ENCODE measurements around the gene ZNF689. TPM values are rescaled to one million over a fixed set of nuclear protein-coding genes. Genes with fewer than 3 reads are reported as not detected.

Gene ZNF689
- total and polyA plus RNA-seq, 2 of the 13 experiments (the other 11 are each of a cell fraction or from before 2014, with no cell fraction given) = 9.7 to 19.5 TPM

GRCh38 chr16:30615358-30616091 lies 5.3 kb upstream of the ZNF689 start (continued):
- peak; percentile 42; the same call in 1 of the 2 replicates for TF ChIP-seq SP4 (CRISPR knock-in tag; IDR thresholded peaks at IDR 0.05)
- peak; percentile 47 for TF ChIP-seq GABPB1 (CRISPR knock-in tag; IDR thresholded peaks at IDR 0.05)
- peak; percentile 31; the same call in 1 of the 2 replicates for TF ChIP-seq SKIL (CRISPR knock-in tag; IDR thresholded peaks at IDR 0.05; ENCODE audit: borderline replicate concordance)
- peak; percentile 78 to 91 for TF ChIP-seq HMGXB4 (CRISPR knock-in tag; IDR thresholded peaks at IDR 0.05; ENCODE audit: borderline replicate concordance in 1 of 2, low read depth in 1 of 2)
- 0 out of 2 replicates have a peak, but pooled peaks have one; percentile 51 for TF ChIP-seq SNAPC2 (CRISPR knock-in tag; IDR thresholded peaks at IDR 0.05)
- TF ChIP-seq ZFP91 (CRISPR knock-in tag; IDR thresholded peaks at IDR 0.05; ENCODE audit: borderline replicate concordance) = peak; percentile 75
- TF ChIP-seq MAZ (IDR thresholded peaks at IDR 0.05; ENCODE audit: borderline replicate concordance, low read depth, low read length) = no peak
- TF ChIP-seq MAZ (CRISPR knock-in tag; IDR thresholded peaks at IDR 0.05; ENCODE audit: low read depth) = 0 out of 2 replicates have a peak, but pooled peaks have one; percentile 28
- no peak for TF ChIP-seq RFX5 (IDR thresholded peaks at IDR 0.05; ENCODE audit: low read depth, low read length)
- peak; percentile 64 for TF ChIP-seq KDM2A (CRISPR knock-in tag; IDR thresholded peaks at IDR 0.05; ENCODE audit: borderline replicate concordance, low read depth)
- peak; percentile 71; the same call in 1 of the 2 replicates for TF ChIP-seq SPEN (CRISPR knock-in tag; IDR thresholded peaks at IDR 0.05; ENCODE audit: low read depth)
- TF ChIP-seq SMC3 (IDR thresholded peaks at IDR 0.05; ENCODE audit: low read length) = peak; percentile 56; the same call in 1 of the 2 replicates
- TF ChIP-seq THRA (CRISPR knock-in tag; IDR thresholded peaks at IDR 0.05; ENCODE audit: borderline replicate concordance) = 0 out of 2 replicates have a peak, but pooled peaks have one; percentile 30
- no peak for TF ChIP-seq PHB2 (IDR thresholded peaks at IDR 0.05; ENCODE audit: partially characterized antibody)
- no peak for TF ChIP-seq TOPORS (CRISPR knock-in tag; IDR thresholded peaks at IDR 0.05)
- 0 out of 2 replicates have a peak, but pooled peaks have one; percentile 62 for TF ChIP-seq FUBP1 (CRISPR knock-in tag; IDR thresholded peaks at IDR 0.05; ENCODE audit: borderline replicate concordance)
- peak; percentile 30; the same call in 1 of the 2 replicates for TF ChIP-seq ZSCAN21 (CRISPR knock-in tag; IDR thresholded peaks at IDR 0.05; ENCODE audit: borderline replicate concordance)
- TF ChIP-seq MAX (IDR thresholded peaks at IDR 0.05) = peak; percentile 44; the same call in 1 of the 2 replicates

Data from HepG2 (cell line).